D721Med (cell line): ENCODE results near the gene ARVCF.

Experiments
- DNase-seq: peaks from one replicate; pipeline ENCODE4 v3.0.0; 2011; ENCODE audit warnings: low spot score; ENCODE audit not compliant: insufficient read length
- FAIRE-seq: peaks from 2 replicates; lab custom pipeline; 2011; peaks lifted over from hg19 to GRCh38; lab: Jason Lieb, UNC
- TF ChIP-seq, protein P1 (sequence below): IDR thresholded peaks from 2 replicates; pipeline ENCODE4 v1.5.1; 2012; ENCODE audit warnings: mild to moderate bottlenecking, control low read depth; ENCODE audit not compliant: insufficient read depth; ENCODE audit errors: missing control alignments

The ARVCF gene

DNA sequence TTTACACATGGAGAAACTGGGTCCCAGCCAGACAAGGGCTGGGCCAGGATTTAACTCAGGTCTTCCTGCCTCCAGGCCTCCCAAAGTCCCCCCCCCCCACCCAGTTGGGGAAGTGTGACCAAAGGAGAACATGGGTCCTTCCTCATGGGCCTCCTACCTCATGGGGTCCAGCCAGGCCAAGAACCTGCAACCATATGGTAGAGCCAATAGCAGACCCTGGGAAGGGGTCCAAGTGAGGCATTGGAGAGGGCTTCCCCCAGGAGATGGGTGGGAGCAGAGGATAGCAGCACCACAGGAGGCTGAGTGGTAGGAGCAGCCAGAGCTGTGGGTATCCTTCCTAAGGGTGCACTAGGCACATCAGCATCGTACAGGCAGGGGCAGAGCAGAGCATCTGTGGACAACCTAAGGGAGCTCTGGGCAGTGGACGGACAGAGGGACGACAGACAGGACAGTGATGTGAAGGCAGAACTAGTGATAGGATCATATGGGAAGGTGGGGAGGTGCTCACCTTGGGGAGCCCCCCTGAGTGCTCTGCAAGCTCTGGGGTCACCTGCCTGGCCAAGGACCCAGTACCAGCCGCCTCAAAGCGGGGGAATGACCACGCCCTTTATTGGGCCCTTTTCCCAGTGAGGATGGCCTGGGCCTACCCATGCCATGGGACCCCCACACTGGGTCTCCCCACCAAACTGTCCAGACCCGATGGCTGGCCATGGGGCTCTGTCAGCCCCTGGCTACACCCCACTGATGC, 4.5 kb downstream of the ARVCF start:
- TF ChIP-seq, protein P1, sequence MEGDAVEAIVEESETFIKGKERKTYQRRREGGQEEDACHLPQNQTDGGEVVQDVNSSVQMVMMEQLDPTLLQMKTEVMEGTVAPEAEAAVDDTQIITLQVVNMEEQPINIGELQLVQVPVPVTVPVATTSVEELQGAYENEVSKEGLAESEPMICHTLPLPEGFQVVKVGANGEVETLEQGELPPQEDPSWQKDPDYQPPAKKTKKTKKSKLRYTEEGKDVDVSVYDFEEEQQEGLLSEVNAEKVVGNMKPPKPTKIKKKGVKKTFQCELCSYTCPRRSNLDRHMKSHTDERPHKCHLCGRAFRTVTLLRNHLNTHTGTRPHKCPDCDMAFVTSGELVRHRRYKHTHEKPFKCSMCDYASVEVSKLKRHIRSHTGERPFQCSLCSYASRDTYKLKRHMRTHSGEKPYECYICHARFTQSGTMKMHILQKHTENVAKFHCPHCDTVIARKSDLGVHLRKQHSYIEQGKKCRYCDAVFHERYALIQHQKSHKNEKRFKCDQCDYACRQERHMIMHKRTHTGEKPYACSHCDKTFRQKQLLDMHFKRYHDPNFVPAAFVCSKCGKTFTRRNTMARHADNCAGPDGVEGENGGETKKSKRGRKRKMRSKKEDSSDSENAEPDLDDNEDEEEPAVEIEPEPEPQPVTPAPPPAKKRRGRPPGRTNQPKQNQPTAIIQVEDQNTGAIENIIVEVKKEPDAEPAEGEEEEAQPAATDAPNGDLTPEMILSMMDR, result no peak
- FAIRE-seq, result no peak
- no peak for DNase-seq

DNA sequence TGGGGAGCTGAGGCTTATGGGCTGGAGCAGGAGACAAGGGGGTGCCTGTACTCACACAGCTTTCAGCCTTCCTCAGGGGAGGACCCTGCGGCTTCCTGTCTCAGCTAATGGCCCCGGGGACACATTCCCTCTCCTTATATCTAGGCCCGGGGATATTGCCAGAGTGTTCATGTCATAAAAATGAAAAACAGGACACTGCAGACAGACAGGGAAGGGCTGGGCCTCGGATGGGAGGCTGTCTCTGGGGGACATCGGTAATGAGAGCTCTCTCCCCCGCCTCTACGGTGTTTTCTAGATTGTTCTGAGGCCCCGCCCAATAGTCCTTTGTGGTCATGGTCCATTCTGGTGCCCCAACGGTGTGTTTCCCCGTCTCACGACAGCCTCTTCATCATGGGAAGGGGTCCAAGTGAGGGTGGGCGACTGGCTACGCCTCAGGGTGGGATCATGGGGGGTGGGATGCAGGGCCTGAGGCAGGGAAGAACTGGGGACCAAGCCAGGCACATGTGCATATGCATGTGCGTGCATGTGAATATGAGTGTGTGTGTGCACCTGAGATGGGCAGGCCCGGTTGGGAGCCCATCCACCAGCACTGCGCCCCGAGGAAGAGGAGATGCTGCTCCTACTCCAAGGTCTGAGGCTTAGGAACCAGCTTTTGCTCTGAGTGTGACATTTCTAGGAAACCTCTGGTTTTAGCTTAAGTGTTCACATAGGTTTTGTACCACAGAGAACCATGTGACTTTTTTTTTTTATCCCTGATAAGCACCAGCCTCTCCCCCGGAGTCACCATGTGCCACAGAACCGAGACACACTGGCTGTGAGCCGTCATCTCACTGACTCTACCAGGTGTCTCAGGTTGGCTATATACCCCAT, 5.3 kb downstream of the ARVCF start:
- no peak for FAIRE-seq
- no peak for DNase-seq
- TF ChIP-seq, protein P1, result no peak

DNA sequence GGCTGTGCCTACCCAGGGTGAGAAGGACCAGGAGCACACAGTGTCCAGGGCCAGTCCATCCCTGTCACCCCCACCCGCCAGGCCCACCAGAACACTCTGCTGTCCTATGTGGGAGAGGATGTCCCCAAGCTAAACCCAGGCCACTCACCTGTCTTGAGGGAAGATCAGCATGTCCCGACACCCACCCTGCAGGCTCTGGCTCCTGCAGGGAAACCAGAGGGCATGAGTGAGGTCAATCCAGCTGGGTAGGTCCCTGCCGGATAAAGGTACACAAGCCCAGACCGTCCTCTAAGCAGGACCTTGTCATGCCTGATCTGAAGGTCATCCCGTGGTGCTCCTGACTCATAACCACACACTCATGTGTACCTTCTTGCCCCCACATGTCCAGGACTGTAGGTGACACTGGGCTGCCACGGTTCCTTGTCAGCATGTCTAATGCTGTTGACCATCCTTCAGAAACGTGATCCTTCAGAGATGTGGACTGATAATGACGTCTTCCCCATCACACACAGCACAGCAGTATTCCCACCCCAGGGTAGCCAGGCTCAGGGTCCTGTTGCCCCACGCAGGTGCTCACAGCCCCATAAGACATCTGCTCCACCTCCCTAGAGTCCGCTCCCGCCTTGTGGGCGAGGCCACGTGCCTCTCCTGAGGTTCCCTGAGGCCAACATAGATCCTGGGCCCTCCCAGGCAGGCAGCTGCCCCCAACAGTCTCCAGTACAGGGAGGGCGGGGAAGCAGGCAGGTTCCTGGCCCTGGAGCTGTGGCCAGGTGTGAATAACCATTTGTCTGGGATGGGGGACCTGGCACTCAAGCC, 6.1 kb downstream of the ARVCF start:
- TF ChIP-seq, protein P1, result no peak
- DNase-seq, result no peak
- no peak for FAIRE-seq

DNA sequence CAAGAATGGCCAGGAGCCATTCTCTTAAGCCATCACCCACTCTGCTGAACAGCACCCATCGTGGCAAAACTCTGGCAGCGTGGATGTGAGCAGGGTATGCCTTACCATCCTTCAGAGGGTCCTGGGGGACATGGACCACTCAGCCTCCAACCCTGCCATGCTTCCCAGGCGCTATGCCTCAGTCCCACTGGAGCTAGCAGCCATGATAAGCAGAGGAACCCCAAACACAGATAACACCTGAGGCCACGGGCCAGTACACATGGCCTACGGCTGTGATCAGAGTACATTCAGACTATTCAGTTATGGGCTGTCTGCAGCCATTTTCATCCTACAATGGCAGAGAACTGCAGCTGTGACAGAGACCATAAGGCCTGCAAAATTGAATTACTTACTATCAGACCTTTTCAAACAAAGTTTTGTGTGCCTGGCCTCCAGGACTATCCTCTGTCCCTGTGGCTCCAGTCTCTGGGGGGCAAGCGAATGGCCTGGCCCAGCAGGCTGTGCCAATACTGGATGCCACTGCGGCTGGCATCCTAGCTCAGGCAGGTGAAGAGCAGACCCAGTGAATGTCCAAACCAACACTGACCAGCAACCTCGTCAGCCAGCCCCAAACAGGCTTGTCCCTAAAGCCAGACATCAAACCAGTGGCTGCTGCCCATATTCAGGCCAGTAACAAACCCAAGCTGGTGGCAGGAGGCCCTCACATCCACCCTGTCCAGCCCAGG, 6.9 kb downstream of the ARVCF start:
- TF ChIP-seq, protein P1, result no peak
- FAIRE-seq (no peak), DNase-seq (no peak)

DNA sequence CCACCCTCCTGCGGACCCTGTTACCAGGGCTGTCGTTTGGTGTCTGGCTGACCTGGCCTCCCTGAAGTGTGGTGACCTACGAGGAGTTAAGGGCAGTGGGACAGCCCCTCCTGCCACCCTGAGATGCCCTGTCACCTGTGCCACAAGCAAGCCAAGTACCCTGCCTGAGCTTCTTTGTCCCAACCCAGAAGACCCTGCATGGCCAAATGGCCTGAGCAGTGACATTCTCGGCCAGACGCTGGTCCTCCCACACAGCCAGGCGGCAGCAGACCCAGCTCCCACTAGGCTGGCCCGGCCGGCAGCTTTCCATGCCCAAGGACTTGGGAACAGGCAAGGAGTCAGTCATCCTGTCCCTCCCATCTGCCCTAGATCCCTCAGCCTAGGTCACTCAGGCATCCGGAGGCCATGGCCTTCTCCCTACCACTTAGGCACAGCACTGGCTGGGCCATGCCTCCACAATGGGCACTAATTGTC, 7.6 kb downstream of the ARVCF start:
- TF ChIP-seq, protein P1, result no peak
- DNase-seq (no peak), FAIRE-seq (no peak)

DNA sequence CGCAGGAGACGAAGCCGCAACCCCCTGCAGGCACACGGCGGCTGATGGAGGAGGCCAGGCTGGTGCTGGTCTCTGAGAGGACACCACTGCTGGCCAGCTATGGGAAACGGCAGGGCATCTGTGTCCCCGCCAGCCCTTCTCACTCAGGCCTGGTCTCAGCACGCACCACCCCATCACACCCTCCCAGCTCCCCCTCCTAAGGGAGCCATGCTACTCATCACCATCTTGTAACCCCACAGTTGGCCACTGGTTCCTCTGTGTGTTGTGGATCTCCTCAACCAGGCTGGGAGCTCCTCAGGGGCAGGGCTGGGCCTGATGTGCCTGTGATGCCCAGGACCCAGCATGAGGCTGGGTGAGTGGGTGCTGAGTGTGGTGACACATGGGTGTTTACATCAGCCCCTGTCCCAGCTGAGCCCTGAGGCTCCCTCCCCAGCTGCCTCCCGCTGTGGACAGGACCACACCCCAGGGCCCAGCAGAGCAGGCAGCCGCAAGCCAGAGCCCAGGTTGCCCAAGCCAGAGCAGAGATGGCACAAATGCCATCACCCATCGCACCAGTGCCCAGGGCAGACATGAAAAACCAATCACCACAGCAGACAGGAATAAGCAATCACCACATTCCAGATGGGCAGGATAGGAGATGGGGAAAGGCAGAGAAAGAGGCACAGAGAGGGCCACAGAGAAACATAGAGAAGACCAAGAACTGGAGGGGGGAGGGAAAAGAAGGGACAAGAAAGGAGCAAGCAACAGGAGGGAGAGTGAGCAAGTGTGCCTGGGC, 8.2 kb downstream of the ARVCF start:
- DNase-seq (no peak), FAIRE-seq (no peak)
- TF ChIP-seq, protein P1, result no peak
